ENCODE measurements around the gene CDT1. TPM values are rescaled to one million over a fixed set of nuclear protein-coding genes. Genes with fewer than 3 reads are reported as not detected.
A peak's percentile ranks its signal among the peaks of the same experiment; 100 is the strongest.
"Not testable (repeated sequence)": the region's sequence is repeated elsewhere in the genome, so short reads cannot be mapped to it uniquely, and the experiment has no call there.

CDT1 gene
- total and polyA plus RNA-seq, 10 donors: 1.00 to 17.2 (median 3.6) TPM

GRCh38 chr16:88785106-88785924 is 18.3 kb upstream of the CDT1 start, which contains the start of gene PIEZO1:
TSS of gene PIEZO1 (minus strand) at chr16:88785220. CDS start at chr16:88784964, 256 bp downstream.
- Histone ChIP-seq H3K4me1 (peaks cover 42 to 63% (median 58%) of the 10 kb centered on the region in 6 donors), H3K4me3 (peak within 1 kb of the TSS; percentile 70 to 88 (median 81)), H3K27ac (peak within 1 kb of the TSS; percentile 74 to 97 (median 92)), H3K27me3 (replicated peaks in 1 of 7) (no peaks in the 10 kb centered on the region), H3K9me3 (no peaks in the 10 kb centered on the region), H3K36me3 (no peaks in the 10 kb centered on the region)
- peak; percentile 97 for DNase-seq
- intact Hi-C loops (cut with DNase I; ENCODE audit: low total_unique reads): loop anchor here (2.0 kb wide), 1 partner anchor 49 kb away; no protein-coding TSS in a partner anchor
- TF ChIP-seq CTCF (IDR thresholded peaks at IDR 0.05 in 8 of 11, conservative IDR thresholded peaks at IDR 0.05 in 3 of 11) (peak; percentile 79 to 97 (median 95)), POLR2AphosphoS5 (IDR thresholded peaks at IDR 0.05) (peak; percentile 83 to 90 (median 84)), POLR2A (IDR thresholded peaks at IDR 0.05) (peak in 1 of 3 donors; percentile 82)
- 2 to 10% (median 3%) methylated on average over 33 to 110 of the region's 110 CpGs for WGBS, 5 donors

GRCh38 chr16:88787579-88788314 is 15.8 kb upstream of the CDT1 start:
- Histone ChIP-seq H3K9me3 (no peaks in the 10 kb centered on the region), H3K4me3 (no peak overlapping the region), H3K27ac (no peak overlapping the region), H3K4me1 (peaks cover 24 to 60% (median 53%) of the 10 kb centered on the region in 6 donors), H3K36me3 (no peaks in the 10 kb centered on the region), H3K27me3 (replicated peaks in 1 of 7) (peaks cover 0 to under 1% (median 0%) of the 10 kb centered on the region in 7 donors)
- TF ChIP-seq CTCF (IDR thresholded peaks at IDR 0.05 in 8 of 11, conservative IDR thresholded peaks at IDR 0.05 in 3 of 11) (no peak), POLR2AphosphoS5 (IDR thresholded peaks at IDR 0.05) (no peak), POLR2A (IDR thresholded peaks at IDR 0.05) (no peak)
- intact Hi-C loops (cut with DNase I; ENCODE audit: low total_unique reads): no loop called here
- DNase-seq: no peak
- 91 to 97% (median 92%) methylated on average over 11 of the region's 11 CpGs for WGBS, 5 donors

GRCh38 chr16:88788749-88789148 is 14.8 kb upstream of the CDT1 start:
- H3K36me3 ChIP-seq; H3K9me3 ChIP-seq; H3K4me3 ChIP-seq; H3K27me3 ChIP-seq (replicated peaks in 1 of 7); H3K27ac ChIP-seq; DNase-seq; intact Hi-C loops (cut with DNase I; ENCODE audit: low total_unique reads): not testable (repeated sequence)
- WGBS, 5 donors: 94 to 99% (median 95%) methylated on average over 8 of the region's 8 CpGs
- peaks cover 21 to 60% (median 53%) of the 10 kb centered on the region in 6 donors for H3K4me1 ChIP-seq

- DNase-seq: peak; percentile 78
- peak overlapping the region in 1 of 8 donors; percentile 52 for H3K4me3 ChIP-seq
- peaks cover 0 to 10% (median 0%) of the 10 kb centered on the region in 7 donors for H3K27me3 ChIP-seq (replicated peaks in 1 of 7)
- 38 to 64% (median 47%) methylated on average over 6 to 7 of the region's 7 CpGs for WGBS, 5 donors
- H3K4me1 ChIP-seq: peaks cover 20 to 62% (median 54%) of the 10 kb centered on the region in 6 donors
- H3K36me3 ChIP-seq: no peaks in the 10 kb centered on the region
- no peaks in the 10 kb centered on the region for H3K9me3 ChIP-seq
- intact Hi-C loops (cut with DNase I; ENCODE audit: low total_unique reads): no loop called here
- H3K27ac ChIP-seq: peak overlapping the region in 6 of 8 donors; percentile 70 to 91 (median 78)
- TF ChIP-seq POLR2AphosphoS5 (IDR thresholded peaks at IDR 0.05) (peak in 1 of 3 donors; percentile 36), CTCF (IDR thresholded peaks at IDR 0.05 in 8 of 11, conservative IDR thresholded peaks at IDR 0.05 in 3 of 11) (no peak)
These were observed 14.0 kb upstream of the CDT1 start for GRCh38 chr16:88789594-88789993.

Data from spleen (tissue), 11 donors.